SH-SY5Y (cell line): ENCODE data around the gene DPH6.

ENCODE experiments used
- GATA2 ChIP-seq: IDR thresholded peaks from 2 replicates; pipeline ENCODE4 v1.6.1; 2011; ENCODE audit warnings: mild to moderate bottlenecking, low read depth, low read length
- GATA3 ChIP-seq: IDR thresholded peaks from 2 replicates; pipeline ENCODE4 v1.6.1; 2011; ENCODE audit warnings: low read depth, mild to moderate bottlenecking, low read length, moderate library complexity

- TF ChIP-seq GATA2, result no peak
- TF ChIP-seq GATA3, result no peak
These were observed 146.1 kb downstream of the DPH6 start for GRCh38 chr15:35399901-35400300.
